HL-60 (cell line): ENCODE measurements around the gene GLB1L.
A peak's percentile ranks its signal among the peaks of the same experiment; 100 is the strongest.

Experiments
- DNase-seq, 2 experiments: peaks; one replicate each; pipeline ENCODE4 v3.0.0-alpha.2; 2010 to 2020; ENCODE audit warnings: low read depth in 1 of 2, low spot score in 1 of 2
- H3K27ac ChIP-seq: fragments of 250-450 bp; sonication (Bioruptor Pico); replicated peaks from 2 replicates; pipeline ENCODE4 v1.5.1; 2020; ENCODE audit warnings: mild to moderate bottlenecking, moderate library complexity
- H3K27me3 ChIP-seq: fragments of 250-450 bp; sonication (Bioruptor Pico); 2 replicates; pipeline ENCODE4 v1.5.1; 2021; ENCODE audit warnings: mild to moderate bottlenecking, moderate library complexity; ENCODE audit not compliant: insufficient read depth, poor library complexity, severe bottlenecking
- H3K4me3 ChIP-seq: replicated peaks from 2 replicates; pipeline ENCODE4 v1.5.1; 2011; ENCODE audit warnings: mild to moderate bottlenecking, control low read depth, low read length; ENCODE audit not compliant: insufficient read depth
- CTCF ChIP-seq: IDR thresholded peaks from one replicate; pipeline ENCODE4 v1.5.1; 2011; ENCODE audit warnings: low read length, control low read depth, inconsistent platforms; ENCODE audit not compliant: insufficient read depth
- GABPA ChIP-seq: IDR thresholded peaks from 2 replicates; pipeline ENCODE4 v1.6.1; 2012; ENCODE audit warnings: low read depth
- POLR2AphosphoS5 ChIP-seq: IDR thresholded peaks from 2 replicates; pipeline ENCODE4 v1.6.1; 2012; ENCODE audit warnings: low read depth
- REST ChIP-seq: IDR thresholded peaks from 2 replicates; pipeline ENCODE4 v1.6.1; 2012; ENCODE audit warnings: low read depth; ENCODE audit not compliant: insufficient replicate concordance
- SPI1 ChIP-seq: IDR thresholded peaks from 2 replicates; pipeline ENCODE4 v1.6.1; 2012; ENCODE audit warnings: low read depth, mild to moderate bottlenecking, borderline replicate concordance
- long read RNA-seq: library from polyadenylated mRNA; unstranded; transcript quantifications from one replicate; pipeline ENCODE4 v2.0.0, GENCODE V29; 2020

GLB1L gene
- long read RNA-seq, partial matches to known transcripts, result 0 of 3 reads
- long read RNA-seq, other reads (novel, unspliced or antisense), result 1 of 3 reads

- H3K4me3 ChIP-seq, result peak within 1 kb of the TSS; percentile 87
- TF ChIP-seq CTCF (no peak), SPI1 (peak; percentile 52; the same call in 1 of the 2 replicates), GABPA (peak; percentile 78), POLR2AphosphoS5 (peak; percentile 54), REST (no peak)
- H3K27ac ChIP-seq, result peak within 1 kb of the TSS; percentile 85
- DNase-seq, result peak; percentile 90 to 93
- H3K27me3 ChIP-seq, result no peaks in the 10 kb centered on the region
Observed at GRCh38 chr2:219245148-219245898, at the start of gene GLB1L, which contains the start of gene STK16. Gene GLB1L, minus strand, starts transcription at chr2:219245444. Its CDS starts 1,871 bp downstream, at chr2:219243573. Gene STK16, plus strand, starts transcription at chr2:219245479. Its CDS starts 521 bp downstream, at chr2:219246000.

- DNase-seq, result peak; percentile 72 to 81
- H3K27me3 ChIP-seq, result peaks cover 24% of the 10 kb centered on the region
- no peak overlapping the region for H3K27ac ChIP-seq
- peak; percentile 98 for TF ChIP-seq CTCF
- no peak for TF ChIP-seq POLR2AphosphoS5
- peak; percentile 85 for TF ChIP-seq SPI1
- TF ChIP-seq REST, result peak; percentile 44
- no peak for TF ChIP-seq GABPA
- H3K4me3 ChIP-seq, result peak overlapping the region; percentile 52
Observed at GRCh38 chr2:219294356-219295351, 49.4 kb upstream of the GLB1L start.

- Histone ChIP-seq H3K27me3 (peaks cover 15% of the 10 kb centered on the region), H3K27ac (no peak overlapping the region), H3K4me3 (no peak overlapping the region)
- no peak for DNase-seq
- TF ChIP-seq SPI1 (no peak), GABPA (no peak), REST (no peak)
Observed at GRCh38 chr2:219293736-219294231, 48.5 kb upstream of the GLB1L start.
